ENCODE data around the gene CHCHD2. TPM values are rescaled to one million over a fixed set of nuclear protein-coding genes. Genes with fewer than 3 reads are reported as not detected.
"Not testable (repeated sequence)": the region's sequence is repeated elsewhere in the genome, so short reads cannot be mapped to it uniquely, and the experiment has no call there.

Gene CHCHD2
- total and polyA plus RNA-seq, 2 of the 13 experiments (the other 11 are each of a cell fraction or from before 2014, with no cell fraction given): 330 to 572 TPM

GRCh38 chr7:56105508-56105907, 768 bp downstream of the CHCHD2 start (continued):
- TF ChIP-seq CENPBD1 (CRISPR knock-in tag; IDR thresholded peaks at IDR 0.05; ENCODE audit: borderline replicate concordance, low read depth) (no peak), ATF7 (IDR thresholded peaks at IDR 0.05) (peak; percentile 88), ATF7 (CRISPR knock-in tag; IDR thresholded peaks at IDR 0.05) (no peak), RFX1 (IDR thresholded peaks at IDR 0.05) (no peak), PBX3 (CRISPR knock-in tag; IDR thresholded peaks at IDR 0.05; ENCODE audit: borderline replicate concordance) (no peak), GATA4 (IDR thresholded peaks at IDR 0.05; ENCODE audit: borderline replicate concordance, low read depth) (no peak), HOXA3 (CRISPR knock-in tag; IDR thresholded peaks at IDR 0.05) (peak; percentile 40; the same call in 1 of the 2 replicates), CREB1 (IDR thresholded peaks at IDR 0.05) (peak; percentile 91), CREB1 (CRISPR knock-in tag; IDR thresholded peaks at IDR 0.05) (peak; percentile 41; the same call in 1 of the 2 replicates), ZSCAN9 (CRISPR knock-in tag; IDR thresholded peaks at IDR 0.05; ENCODE audit: borderline replicate concordance) (0 out of 2 replicates have a peak, but pooled peaks have one; percentile 3), FOSL2 (CRISPR knock-in tag; IDR thresholded peaks at IDR 0.05) (0 out of 2 replicates have a peak, but pooled peaks have one; percentile 7), POLR2G (IDR thresholded peaks at IDR 0.05; ENCODE audit: low read depth, low read length) (no peak), ZNF33A (CRISPR knock-in tag; IDR thresholded peaks at IDR 0.05; ENCODE audit: borderline replicate concordance) (no peak)

GRCh38 chr7:56104138-56104537, 2.1 kb downstream of the CHCHD2 start:
- POLR2A ChIA-PET, ATAC-seq: not testable (repeated sequence)
- 0 out of 2 replicates have a peak overlapping the region, but pooled peaks have one; percentile 12 for H3K4me2 ChIP-seq (ENCODE audit: low read depth, low read length)

More at GRCh38 chr7:56104138-56104537, 2.1 kb downstream of the CHCHD2 start:
- H3K9ac ChIP-seq (ENCODE audit: insufficient read depth, low read depth, low read length); H3K27ac ChIP-seq (ENCODE audit: extremely low read length, insufficient read depth, low read length); FAIRE-seq; H3K4me3 ChIP-seq (replicated peaks in 1 of 3; ENCODE audit: insufficient read depth in 1 of 3, low read depth in 2 of 3, low read length in 3 of 3); H3K9me3 ChIP-seq (ENCODE audit: low read length); H3K27me3 ChIP-seq (ENCODE audit: control insufficient read depth in 1 of 2, insufficient read depth in 2 of 2, low read length in 2 of 2); CTCF ChIA-PET (ENCODE audit: low intra/inter-chr PET ratio, low total read pairs); in situ Hi-C loops (cut with HindIII; ENCODE audit: extremely low pct_ligation_motif_present, low pct_unique_long_range_greater_than_20kb); DNase-seq (ENCODE audit: low spot score); BruUV-seq (replicated peaks); intact Hi-C loops (cut with micrococcal nuclease; ENCODE audit: unreplicated experiment); H2AFZ ChIP-seq (ENCODE audit: low read length); H4K20me1 ChIP-seq (ENCODE audit: insufficient read depth, low read length): not testable (repeated sequence)
- H3K79me2 ChIP-seq (ENCODE audit: insufficient read depth, low read length): peaks cover 29% of the 10 kb centered on the region
- 97% methylated on average over 6 of the region's 9 CpGs for WGBS (ENCODE audit: low lambda C conversion rate)
- H3K4me1 ChIP-seq (ENCODE audit: insufficient read depth, low read length): peaks cover 16% of the 10 kb centered on the region; the same call in 1 of the 2 replicates
- H3K36me3 ChIP-seq (replicated peaks in 1 of 2; ENCODE audit: control insufficient read depth in 1 of 2, insufficient read depth in 2 of 2, low read length in 2 of 2): peaks cover 13 to 44% of the 10 kb centered on the region in 2 experiments

Measured in HepG2 (cell line).